Smooth muscle cell (in vitro differentiated cells): ENCODE data around the gene SLC17A2. TPM values are rescaled to one million over a fixed set of nuclear protein-coding genes. Genes with fewer than 3 reads are reported as not detected.

Source experiments
- DNase-seq: peaks from one replicate; lab custom pipeline; 2025; ENCODE audit not compliant: unreplicated experiment; lab: John Stamatoyannopoulos, UW
- H2AFZ ChIP-seq: fragments of 200-600 bp; sonication (generic); 2 replicates; pipeline ENCODE4 v1.6.0; 2016; ENCODE audit warnings: antibody characterized with exemption, low read depth, mild to moderate bottlenecking
- H3F3A ChIP-seq: fragments of 200-600 bp; sonication (generic); 2 replicates; pipeline ENCODE4 v1.6.0; 2017; ENCODE audit warnings: antibody characterized with exemption, low read depth
- H3K27ac ChIP-seq: fragments of 200-600 bp; sonication (generic); 2 replicates; pipeline ENCODE4 v1.5.1; 2016; ENCODE audit warnings: low read depth, mild to moderate bottlenecking
- H3K27me3 ChIP-seq: fragments of 200-600 bp; sonication (generic); 2 replicates; pipeline ENCODE4 v1.6.1; 2016; ENCODE audit warnings: low read depth, mild to moderate bottlenecking
- H3K36me3 ChIP-seq: fragments of 200-600 bp; sonication (generic); 2 replicates; pipeline ENCODE4 v1.5.1; 2016; ENCODE audit warnings: low read depth
- H3K4me1 ChIP-seq: fragments of 200-600 bp; sonication (generic); 2 replicates; pipeline ENCODE4 v1.5.1; 2016; ENCODE audit warnings: low read depth
- H3K4me2 ChIP-seq: fragments of 200-600 bp; sonication (generic); 2 replicates; pipeline ENCODE4 v1.6.0; 2016; ENCODE audit warnings: mild to moderate bottlenecking
- H3K4me3 ChIP-seq: fragments of 200-600 bp; sonication (generic); 2 replicates; pipeline ENCODE4 v1.5.1; 2016; ENCODE audit warnings: mild to moderate bottlenecking
- H3K79me2 ChIP-seq: fragments of 200-600 bp; sonication (generic); 2 replicates; pipeline ENCODE4 v1.6.0; 2016; ENCODE audit warnings: low read depth, mild to moderate bottlenecking
- H3K9ac ChIP-seq: fragments of 200-600 bp; sonication (generic); 2 replicates; pipeline ENCODE4 v1.6.0; 2016; ENCODE audit warnings: low read depth
- H3K9me3 ChIP-seq: fragments of 200-600 bp; sonication (generic); replicated peaks from 2 replicates; pipeline ENCODE4 v1.5.1; 2016; ENCODE audit warnings: low read depth
- H4K20me1 ChIP-seq: fragments of 200-600 bp; sonication (generic); 2 replicates; pipeline ENCODE4 v1.6.0; 2016; ENCODE audit warnings: low read depth
- WGBS: methylation state at CpG from one replicate; pipeline ENCODE4 v1.1.7; 2016; ENCODE audit warnings: low lambda C conversion rate; 5-methylcytosine and 5-hydroxymethylcytosine counted together
- polyA plus RNA-seq: library from polyadenylated mRNA; unstranded; fragments of >200 nt; fragmentation: Nextera tagmentation; extraction: Ambion mirVana; gene quantifications from 2 replicates; pipeline ENCODE4 v1.2.1, GENCODE V29; 2016
- total RNA-seq: library from RNA; depleted of rRNA; stranded (reverse); fragments of >200 nt; gene quantifications from 2 replicates; pipeline ENCODE4 v1.2.3, GENCODE V29; 2014
- TF ChIP-seq, protein P1 (sequence below): fragments of 200-600 bp; sonication (generic); IDR thresholded peaks from 2 replicates; pipeline ENCODE4 v1.5.1; 2017; ENCODE audit warnings: borderline replicate concordance, mild to moderate bottlenecking, antibody characterized with exemption; ENCODE audit not compliant: insufficient read depth, poor library complexity, severe bottlenecking

The SLC17A2 gene
- total and polyA plus RNA-seq, 2 experiments from 2014 or later: not detected

DNA sequence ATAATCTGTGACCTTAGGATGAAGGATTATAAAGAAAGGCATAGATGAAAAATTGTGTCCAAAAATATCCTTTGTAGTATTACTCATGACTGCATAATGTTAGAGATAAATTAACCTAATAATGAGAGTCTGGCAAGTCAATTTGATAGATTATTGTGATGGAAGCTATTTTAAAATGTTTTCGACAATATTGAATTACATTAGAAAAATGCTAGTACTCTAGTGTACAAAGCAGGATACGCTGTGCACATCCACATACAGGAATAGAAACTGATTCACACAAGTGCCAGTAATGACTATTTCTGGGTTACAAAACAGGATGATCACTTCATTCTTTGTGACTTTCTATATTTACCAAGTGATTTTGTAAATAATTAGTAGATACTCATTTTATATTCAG, 3.3 kb downstream of the SLC17A2 start:
- H2AFZ ChIP-seq: no peak overlapping the region
- TF ChIP-seq, protein P1, sequence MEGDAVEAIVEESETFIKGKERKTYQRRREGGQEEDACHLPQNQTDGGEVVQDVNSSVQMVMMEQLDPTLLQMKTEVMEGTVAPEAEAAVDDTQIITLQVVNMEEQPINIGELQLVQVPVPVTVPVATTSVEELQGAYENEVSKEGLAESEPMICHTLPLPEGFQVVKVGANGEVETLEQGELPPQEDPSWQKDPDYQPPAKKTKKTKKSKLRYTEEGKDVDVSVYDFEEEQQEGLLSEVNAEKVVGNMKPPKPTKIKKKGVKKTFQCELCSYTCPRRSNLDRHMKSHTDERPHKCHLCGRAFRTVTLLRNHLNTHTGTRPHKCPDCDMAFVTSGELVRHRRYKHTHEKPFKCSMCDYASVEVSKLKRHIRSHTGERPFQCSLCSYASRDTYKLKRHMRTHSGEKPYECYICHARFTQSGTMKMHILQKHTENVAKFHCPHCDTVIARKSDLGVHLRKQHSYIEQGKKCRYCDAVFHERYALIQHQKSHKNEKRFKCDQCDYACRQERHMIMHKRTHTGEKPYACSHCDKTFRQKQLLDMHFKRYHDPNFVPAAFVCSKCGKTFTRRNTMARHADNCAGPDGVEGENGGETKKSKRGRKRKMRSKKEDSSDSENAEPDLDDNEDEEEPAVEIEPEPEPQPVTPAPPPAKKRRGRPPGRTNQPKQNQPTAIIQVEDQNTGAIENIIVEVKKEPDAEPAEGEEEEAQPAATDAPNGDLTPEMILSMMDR: no peak
- no peaks in the 10 kb centered on the region for H3K27me3 ChIP-seq
- no peaks in the 10 kb centered on the region for H4K20me1 ChIP-seq
- H3K36me3 ChIP-seq: no peaks in the 10 kb centered on the region
- 88% methylated on average over 2 of the region's 2 CpGs for WGBS
- H3K27ac ChIP-seq: no peak overlapping the region
- H3K4me1 ChIP-seq: no peaks in the 10 kb centered on the region
- no peaks in the 10 kb centered on the region for H3K9me3 ChIP-seq
- no peak overlapping the region for H3K9ac ChIP-seq
- no peak overlapping the region for H3K4me3 ChIP-seq
- H3K4me2 ChIP-seq: no peak overlapping the region
- no peaks in the 10 kb centered on the region for H3K79me2 ChIP-seq
- no peak for DNase-seq
- H3F3A ChIP-seq: no peaks in the 10 kb centered on the region

DNA sequence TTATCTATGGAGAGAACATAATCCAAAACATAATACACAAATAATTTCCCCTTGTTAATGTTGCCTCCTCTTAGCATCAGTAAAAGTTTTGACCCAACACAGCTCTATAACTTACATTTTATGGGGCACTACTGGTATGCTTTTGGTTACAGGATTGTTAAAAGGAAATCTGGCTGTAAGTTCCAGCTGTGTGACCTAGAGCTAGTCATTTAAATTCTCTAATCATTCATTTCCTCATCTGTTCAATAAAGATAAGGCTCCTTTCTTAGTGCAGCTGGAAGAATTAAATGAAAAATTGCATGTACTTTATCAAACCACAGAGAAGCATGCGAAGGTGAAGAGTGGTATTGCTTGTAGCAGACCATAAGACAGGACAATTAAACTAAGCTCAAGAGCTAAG, 4.6 kb downstream of the SLC17A2 start:
- Histone ChIP-seq H3K27me3 (no peaks in the 10 kb centered on the region), H3K9ac (no peak overlapping the region), H2AFZ (peak overlapping the region; percentile 80), H4K20me1 (no peaks in the 10 kb centered on the region), H3K36me3 (no peaks in the 10 kb centered on the region), H3K4me2 (no peak overlapping the region), H3K27ac (no peak overlapping the region), H3K4me1 (no peaks in the 10 kb centered on the region), H3K4me3 (no peak overlapping the region), H3K9me3 (no peaks in the 10 kb centered on the region), H3F3A (no peaks in the 10 kb centered on the region), H3K79me2 (no peaks in the 10 kb centered on the region)
- no peak for DNase-seq
- TF ChIP-seq, protein P1: no peak
- whole genome bisulfite sequencing: 63% methylated on average over 1 of the region's 1 CpG

DNA sequence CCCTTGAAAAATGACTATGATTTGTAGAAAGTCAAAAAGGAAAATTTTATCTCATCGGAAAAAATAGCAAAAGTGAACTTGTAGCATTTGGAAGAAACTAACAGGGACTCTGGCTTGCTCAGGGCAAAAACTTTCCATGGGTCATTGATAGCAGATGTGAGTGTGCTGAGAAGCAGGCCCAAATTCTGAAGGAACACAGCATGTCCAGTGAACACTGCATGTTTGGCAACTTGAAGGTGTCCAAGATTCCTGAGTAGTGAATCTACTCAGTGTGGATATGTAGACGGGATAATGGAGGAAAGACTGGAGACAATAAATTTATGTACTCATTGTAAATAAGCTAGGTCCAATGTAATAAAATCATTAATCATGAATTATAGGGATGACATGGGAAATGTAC, 8.2 kb downstream of the SLC17A2 start:
- Histone ChIP-seq H3K4me1 (no peaks in the 10 kb centered on the region), H2AFZ (no peak overlapping the region), H3K27me3 (no peaks in the 10 kb centered on the region), H3K27ac (no peak overlapping the region), H3K36me3 (no peaks in the 10 kb centered on the region), H3F3A (no peaks in the 10 kb centered on the region), H3K9me3 (no peaks in the 10 kb centered on the region), H4K20me1 (no peaks in the 10 kb centered on the region), H3K4me2 (no peak overlapping the region), H3K4me3 (no peak overlapping the region), H3K79me2 (no peaks in the 10 kb centered on the region), H3K9ac (no peak overlapping the region)
- TF ChIP-seq, protein P1: no peak
- DNase-seq: no peak
- WGBS: 90% methylated on average over 2 of the region's 2 CpGs

DNA sequence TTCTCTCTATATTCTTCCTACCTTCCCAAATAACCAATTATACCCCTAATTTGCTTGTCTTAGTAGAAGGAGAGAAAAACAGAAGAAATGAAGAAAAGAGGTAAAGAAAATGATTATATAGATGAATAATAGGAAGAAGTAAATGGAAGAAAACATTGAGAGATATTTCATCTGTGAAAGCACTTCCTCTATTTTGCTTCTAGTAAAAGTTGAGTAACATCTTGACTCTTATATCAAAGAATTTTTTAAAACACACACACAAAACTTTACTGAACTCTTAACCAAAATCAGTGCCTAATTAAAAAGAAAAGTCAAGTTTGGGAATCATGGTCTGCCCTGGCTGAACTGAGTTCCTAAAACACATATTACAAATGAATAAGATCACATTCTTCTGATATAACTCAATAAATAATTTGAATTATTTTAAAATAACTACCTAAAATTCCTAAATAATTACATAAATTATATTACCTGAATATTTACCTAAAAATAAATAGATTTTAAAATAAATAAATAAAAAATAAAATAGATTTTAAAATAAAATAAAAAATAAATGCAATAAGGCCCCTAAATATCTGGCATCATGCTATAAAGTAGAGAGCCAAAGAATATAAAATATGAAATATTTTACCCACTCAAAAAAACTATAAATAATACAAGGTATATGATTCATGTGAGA, 8.8 kb downstream of the SLC17A2 start:
- Histone ChIP-seq H3K4me2 (no peak overlapping the region), H3K36me3 (no peaks in the 10 kb centered on the region), H3K9me3 (no peaks in the 10 kb centered on the region), H3K27ac (no peak overlapping the region), H4K20me1 (no peaks in the 10 kb centered on the region), H3K79me2 (no peaks in the 10 kb centered on the region), H3K9ac (no peak overlapping the region), H3K27me3 (no peaks in the 10 kb centered on the region), H3K4me1 (no peaks in the 10 kb centered on the region), H3F3A (no peaks in the 10 kb centered on the region), H2AFZ (no peak overlapping the region), H3K4me3 (no peak overlapping the region)
- TF ChIP-seq, protein P1: no peak
- no peak for DNase-seq
